HFF-Myc (cell line): ENCODE results near the gene USB1.

Experiments used
- DNase-seq: peaks from one replicate; pipeline ENCODE4 v3.0.0-alpha.2; 2011; ENCODE audit warnings: low read depth; ENCODE audit errors: extremely low read depth
- H3K4me3 ChIP-seq: replicated peaks from 2 replicates; pipeline ENCODE4 v1.5.1; 2011; ENCODE audit warnings: low read depth, mild to moderate bottlenecking, control low read depth, low read length
- TF ChIP-seq, protein P1 (sequence below): IDR thresholded peaks from 2 replicates; pipeline ENCODE4 v1.5.1; 2012; ENCODE audit warnings: mild to moderate bottlenecking, low read depth, low read length, control low read depth; ENCODE audit errors: missing control alignments

Gene USB1

GRCh38 chr16:58054289-58054688, 53.1 kb downstream of the USB1 start:
- DNase-seq, result no peak
- TF ChIP-seq, protein P1, sequence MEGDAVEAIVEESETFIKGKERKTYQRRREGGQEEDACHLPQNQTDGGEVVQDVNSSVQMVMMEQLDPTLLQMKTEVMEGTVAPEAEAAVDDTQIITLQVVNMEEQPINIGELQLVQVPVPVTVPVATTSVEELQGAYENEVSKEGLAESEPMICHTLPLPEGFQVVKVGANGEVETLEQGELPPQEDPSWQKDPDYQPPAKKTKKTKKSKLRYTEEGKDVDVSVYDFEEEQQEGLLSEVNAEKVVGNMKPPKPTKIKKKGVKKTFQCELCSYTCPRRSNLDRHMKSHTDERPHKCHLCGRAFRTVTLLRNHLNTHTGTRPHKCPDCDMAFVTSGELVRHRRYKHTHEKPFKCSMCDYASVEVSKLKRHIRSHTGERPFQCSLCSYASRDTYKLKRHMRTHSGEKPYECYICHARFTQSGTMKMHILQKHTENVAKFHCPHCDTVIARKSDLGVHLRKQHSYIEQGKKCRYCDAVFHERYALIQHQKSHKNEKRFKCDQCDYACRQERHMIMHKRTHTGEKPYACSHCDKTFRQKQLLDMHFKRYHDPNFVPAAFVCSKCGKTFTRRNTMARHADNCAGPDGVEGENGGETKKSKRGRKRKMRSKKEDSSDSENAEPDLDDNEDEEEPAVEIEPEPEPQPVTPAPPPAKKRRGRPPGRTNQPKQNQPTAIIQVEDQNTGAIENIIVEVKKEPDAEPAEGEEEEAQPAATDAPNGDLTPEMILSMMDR, result no peak
- H3K4me3 ChIP-seq, result no peak overlapping the region

DNA sequence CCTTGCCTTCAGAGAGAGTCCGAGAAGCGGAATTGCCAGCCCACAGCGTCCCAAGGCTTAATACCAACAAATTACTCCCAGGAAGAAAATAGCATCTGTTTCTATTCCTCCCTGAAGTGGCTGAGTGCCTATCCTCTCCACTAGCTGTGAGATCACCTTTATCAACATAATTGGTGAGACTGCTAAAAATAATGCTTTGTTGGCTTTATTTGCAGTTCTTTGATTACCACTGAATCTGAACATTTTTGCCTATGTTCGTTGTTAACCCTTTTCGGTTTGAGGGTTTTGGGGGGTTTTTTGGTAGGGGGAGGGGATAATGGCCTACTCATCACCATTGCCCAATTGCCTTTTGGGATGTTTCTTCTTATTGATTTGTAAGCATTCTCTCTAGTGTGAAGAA, 55.4 kb downstream of the USB1 start:
- DNase-seq, result no peak
- TF ChIP-seq, protein P1, result no peak
- no peak overlapping the region for H3K4me3 ChIP-seq

DNA sequence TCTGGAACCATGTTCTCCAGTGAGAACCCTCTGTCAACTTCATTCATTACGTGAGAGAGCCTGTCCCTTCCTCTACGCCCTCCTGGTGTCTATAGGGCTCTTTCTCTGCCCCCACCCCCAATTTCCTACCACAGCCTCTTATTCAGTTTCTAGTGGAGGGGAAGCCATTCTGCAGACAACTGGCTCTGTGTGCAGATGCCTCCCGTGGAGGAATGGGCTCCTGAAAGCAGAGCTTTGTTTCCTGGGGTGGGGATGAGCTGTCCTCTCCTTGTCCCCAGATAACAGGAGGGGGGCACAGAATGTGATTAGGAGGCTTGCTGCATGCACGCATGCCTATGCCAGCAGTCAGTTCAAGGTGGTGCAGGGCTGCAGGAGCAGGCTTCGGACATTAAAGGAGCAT, 55.9 kb downstream of the USB1 start:
- no peak overlapping the region for H3K4me3 ChIP-seq
- no peak for DNase-seq
- TF ChIP-seq, protein P1, result no peak

- DNase-seq, result no peak
- no peak overlapping the region for H3K4me3 ChIP-seq
- TF ChIP-seq, protein P1, result no peak
Measured at GRCh38 chr16:58057784-58058183, 56.6 kb downstream of the USB1 start.

DNA sequence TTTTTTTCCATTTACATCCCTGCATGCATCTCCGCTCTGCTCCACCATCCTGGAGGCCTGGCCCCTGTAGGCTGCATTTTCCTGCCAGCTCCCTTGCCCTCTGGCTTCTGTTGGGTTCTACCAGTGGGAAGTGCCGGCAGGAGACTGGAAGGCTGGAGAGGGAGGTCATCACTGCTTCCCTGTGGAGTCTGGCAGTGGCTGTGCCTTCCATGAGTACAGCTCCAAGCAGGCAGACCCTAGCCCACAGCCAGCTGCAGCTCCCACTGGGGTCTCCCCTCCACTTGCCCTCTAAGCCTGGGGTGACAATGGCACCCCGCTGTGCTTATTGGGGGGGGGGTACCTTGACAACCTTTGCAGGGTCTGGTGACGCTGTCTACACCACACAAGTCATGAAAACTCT, 61.6 kb downstream of the USB1 start:
- DNase-seq, result no peak
- H3K4me3 ChIP-seq, result no peak overlapping the region
- TF ChIP-seq, protein P1, result no peak

DNA sequence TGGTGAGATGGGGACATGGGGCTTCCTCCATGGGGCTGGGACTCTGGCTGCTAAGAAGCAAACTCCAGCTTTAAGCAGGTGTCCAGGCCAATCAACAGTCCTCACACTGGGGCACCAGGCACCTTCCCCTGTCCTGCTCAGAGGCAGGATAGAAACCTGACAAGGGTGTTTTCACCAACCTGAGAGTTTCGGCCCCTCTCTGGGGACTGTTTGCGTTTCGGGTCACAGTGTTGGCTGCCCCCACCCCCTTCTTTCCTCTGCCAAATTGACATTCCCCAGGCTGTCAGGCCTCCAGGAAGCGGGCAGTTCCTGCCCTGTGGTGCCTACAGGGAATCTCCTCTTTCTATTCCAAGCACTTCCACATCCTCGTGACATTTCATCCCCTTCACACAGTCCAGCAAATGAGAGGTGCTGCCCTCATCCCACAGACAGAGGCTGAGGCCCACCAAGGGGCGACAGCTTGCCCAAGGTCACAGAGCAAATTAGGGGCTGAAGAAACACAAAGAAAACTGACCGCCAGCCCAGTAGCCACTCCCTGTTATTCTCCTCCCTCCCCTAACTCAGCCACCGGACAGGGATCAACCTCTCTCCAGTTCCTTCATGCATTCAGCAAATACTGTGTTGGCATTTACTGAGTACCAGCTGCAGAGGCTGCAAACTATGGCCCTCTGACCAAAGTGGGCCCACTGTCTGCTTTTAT, 62.3 kb downstream of the USB1 start:
- TF ChIP-seq, protein P1, result no peak
- DNase-seq, result no peak
- no peak overlapping the region for H3K4me3 ChIP-seq

GRCh38 chr16:58070585-58070984, 69.4 kb downstream of the USB1 start:
- no peak overlapping the region for H3K4me3 ChIP-seq
- DNase-seq, result no peak
- TF ChIP-seq, protein P1, result no peak
